Pulmonary artery endothelial cell (primary cell): ENCODE results near the gene RAC2. TPM values are rescaled to one million over a fixed set of nuclear protein-coding genes. Genes with fewer than 3 reads are reported as not detected.

ENCODE experiments used
- DNase-seq: peaks from one replicate; pipeline ENCODE4 v3.0.0-alpha.2; 2011; ENCODE audit warnings: low read depth, low spot score
- total RNA-seq: library from RNA; depleted of rRNA; stranded (reverse); fragments of >200 nt; gene quantifications from 2 replicates; pipeline ENCODE4 v1.2.3, GENCODE V29; 2014

RAC2 gene
- total RNA-seq, 1 donor from 2014 or later, result 19.4 TPM

GRCh38 chr22:37178350-37179125 is 65.5 kb downstream of the RAC2 start:
- DNase-seq, result no peak

DNA sequence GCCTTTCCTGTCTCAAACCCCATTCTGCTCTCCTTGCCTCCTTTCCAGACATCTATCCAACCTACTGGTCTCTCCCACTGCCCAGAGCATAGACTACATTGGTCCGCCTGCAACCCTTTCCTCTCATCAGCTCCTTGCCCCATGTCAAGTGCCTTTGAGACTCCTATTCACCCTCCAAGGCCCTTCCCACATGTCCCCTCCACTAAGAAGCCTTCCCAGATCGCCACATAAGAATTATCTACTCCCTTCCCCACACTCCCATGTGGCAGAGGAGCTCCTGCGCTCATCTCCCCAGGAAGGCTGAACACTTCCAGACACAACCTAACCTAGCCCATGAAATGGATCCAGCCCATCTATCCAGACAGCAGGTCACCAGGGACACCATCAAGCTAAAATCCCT is 66.3 kb downstream of the RAC2 start:
- DNase-seq, result no peak

- no peak for DNase-seq
These were observed 66.8 kb downstream of the RAC2 start for GRCh38 chr22:37177221-37177620.

DNA sequence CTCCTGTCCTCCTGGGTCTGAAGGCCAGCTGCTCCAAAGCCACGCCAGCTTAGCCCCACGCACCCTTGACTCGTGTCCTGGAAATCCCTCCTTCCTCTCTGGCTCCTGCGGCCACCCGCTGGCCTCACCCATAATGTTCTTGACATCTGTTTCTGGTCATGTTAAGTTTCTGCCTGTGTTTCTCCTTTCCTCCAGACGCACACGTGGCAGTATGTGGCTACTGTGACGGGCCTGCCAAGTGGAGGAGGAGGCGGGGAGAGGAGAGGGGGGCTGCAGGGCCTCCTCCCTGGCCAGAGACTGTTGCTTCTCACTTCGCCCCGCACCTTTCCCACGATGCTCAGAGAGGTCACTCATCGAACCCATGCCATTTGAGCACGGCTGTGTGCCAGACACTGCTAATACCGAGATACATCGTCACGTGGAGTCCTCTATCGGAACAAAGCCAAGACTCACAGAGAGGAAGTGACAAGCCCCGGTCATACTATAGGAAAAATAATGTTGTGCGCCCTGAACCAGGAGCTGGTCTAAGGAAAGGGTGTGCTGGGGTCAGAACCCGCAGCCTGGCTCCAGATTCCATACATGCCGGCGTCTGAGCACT is 67.5 kb downstream of the RAC2 start:
- DNase-seq, result peak; percentile 75

- DNase-seq, result no peak
These were observed 68.4 kb downstream of the RAC2 start for GRCh38 chr22:37175414-37176281.

Other genes with a start within 250 kb of the RAC2 start
- 46.9 and 64.9 TPM in 2 replicates for gene TST, start 224.8 kb downstream of the RAC2 start, total RNA-seq
- gene MPST, start 224.5 kb downstream of the RAC2 start, total RNA-seq, result 135 and 148 TPM in 2 replicates
- 33.3 and 34.9 TPM in 2 replicates for gene KCTD17, start 192.5 kb downstream of the RAC2 start, total RNA-seq
- not detected in 2 replicates for gene TMPRSS6, start 134.6 kb downstream of the RAC2 start, total RNA-seq
- gene IL2RB, start 94.4 kb downstream of the RAC2 start, total RNA-seq, result 0.13 TPM in 1 of 2 replicates, not detected in the other
- 10.7 and 16.5 TPM in 2 replicates for gene C1QTNF6, start 56.0 kb downstream of the RAC2 start, total RNA-seq
- gene SSTR3, start 31.8 kb downstream of the RAC2 start, total RNA-seq, result not detected in 2 replicates
- under 0.01 and 0.11 TPM in 2 replicates for gene CYTH4, start 38.2 kb upstream of the RAC2 start, total RNA-seq
- gene ELFN2, start 183.2 kb upstream of the RAC2 start, total RNA-seq, result under 0.01 and 0.04 TPM in 2 replicates
- gene MFNG, start 242.1 kb upstream of the RAC2 start, total RNA-seq, result 119 and 148 TPM in 2 replicates